Measurements from ENCODE around the gene SLC1A3.

SLC1A3 gene

GRCh38 chr5:36710039-36710438 is 103.6 kb downstream of the SLC1A3 start:
- Histone ChIP-seq H3K9me3 (ENCODE audit: control insufficient read depth, low read length) (no peaks in the 10 kb centered on the region), H3K36me3 (ENCODE audit: control insufficient read depth, insufficient read depth, low read length) (no peaks in the 10 kb centered on the region), H3K27me3 (ENCODE audit: control insufficient read depth, insufficient read depth, low read length, poor library complexity, severe bottlenecking) (no peaks in the 10 kb centered on the region), H3K4me3 (ENCODE audit: insufficient read depth, low read depth, low read length) (no peak overlapping the region), H3K4me1 (ENCODE audit: control insufficient read depth, insufficient read depth, low read length) (no peaks in the 10 kb centered on the region), H3K27ac (ENCODE audit: insufficient read depth, low read depth, low read length, poor library complexity, severe bottlenecking) (no peak overlapping the region)
- WGBS, 2 experiments = 93 to 96% methylated on average over 3 of the region's 3 CpGs

GRCh38 chr5:36712706-36713105 is 106.3 kb downstream of the SLC1A3 start:
- H3K4me1 ChIP-seq (ENCODE audit: control insufficient read depth, insufficient read depth, low read length) = no peaks in the 10 kb centered on the region
- no peaks in the 10 kb centered on the region for H3K36me3 ChIP-seq (ENCODE audit: control insufficient read depth, insufficient read depth, low read length)
- H3K4me3 ChIP-seq (ENCODE audit: insufficient read depth, low read depth, low read length) = no peak overlapping the region
- WGBS, 2 experiments = 92 to 94% methylated on average over 3 of the region's 3 CpGs
- no peak overlapping the region for H3K27ac ChIP-seq (ENCODE audit: insufficient read depth, low read depth, low read length, poor library complexity, severe bottlenecking)
- no peaks in the 10 kb centered on the region for H3K27me3 ChIP-seq (ENCODE audit: control insufficient read depth, insufficient read depth, low read length, poor library complexity, severe bottlenecking)
- no peaks in the 10 kb centered on the region for H3K9me3 ChIP-seq (ENCODE audit: control insufficient read depth, low read length)

DNA sequence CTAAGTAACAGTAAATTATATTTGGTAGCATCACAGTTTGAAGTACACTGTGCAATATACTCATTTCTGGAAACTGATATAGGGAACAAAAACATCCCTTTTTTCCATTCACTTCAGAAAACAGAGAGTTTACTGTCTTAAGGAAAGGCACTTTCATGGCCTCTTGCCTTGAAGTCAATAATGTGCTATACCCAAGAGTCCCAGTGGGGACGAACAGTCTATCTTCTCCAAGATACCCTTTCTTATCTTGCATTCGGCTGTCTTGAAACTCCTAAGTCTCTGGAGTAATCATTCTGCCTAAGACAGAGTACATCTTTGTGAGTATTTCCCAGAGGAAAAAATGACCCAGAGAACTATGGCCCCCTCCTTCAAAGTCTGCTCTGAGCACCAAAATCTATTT is 107.1 kb downstream of the SLC1A3 start:
- H3K4me1 ChIP-seq (ENCODE audit: control insufficient read depth, insufficient read depth, low read length) = no peaks in the 10 kb centered on the region
- H3K4me3 ChIP-seq (ENCODE audit: insufficient read depth, low read depth, low read length) = no peak overlapping the region
- H3K9me3 ChIP-seq (ENCODE audit: control insufficient read depth, low read length) = no peaks in the 10 kb centered on the region
- no peak overlapping the region for H3K27ac ChIP-seq (ENCODE audit: insufficient read depth, low read depth, low read length, poor library complexity, severe bottlenecking)
- no peaks in the 10 kb centered on the region for H3K36me3 ChIP-seq (ENCODE audit: control insufficient read depth, insufficient read depth, low read length)
- WGBS, 2 experiments = 67 to 75% methylated on average over 2 of the region's 2 CpGs
- no peaks in the 10 kb centered on the region for H3K27me3 ChIP-seq (ENCODE audit: control insufficient read depth, insufficient read depth, low read length, poor library complexity, severe bottlenecking)

- Histone ChIP-seq H3K36me3 (ENCODE audit: control insufficient read depth, insufficient read depth, low read length) (no peaks in the 10 kb centered on the region), H3K27ac (ENCODE audit: insufficient read depth, low read depth, low read length, poor library complexity, severe bottlenecking) (no peak overlapping the region), H3K9me3 (ENCODE audit: control insufficient read depth, low read length) (no peaks in the 10 kb centered on the region), H3K4me3 (ENCODE audit: insufficient read depth, low read depth, low read length) (no peak overlapping the region), H3K4me1 (ENCODE audit: control insufficient read depth, insufficient read depth, low read length) (no peaks in the 10 kb centered on the region), H3K27me3 (ENCODE audit: control insufficient read depth, insufficient read depth, low read length, poor library complexity, severe bottlenecking) (no peaks in the 10 kb centered on the region)
- WGBS, 2 experiments = 90 to 96% methylated on average over 3 to 4 of the region's 4 CpGs
Measured at GRCh38 chr5:36717131-36717695, 110.8 kb downstream of the SLC1A3 start.

DNA sequence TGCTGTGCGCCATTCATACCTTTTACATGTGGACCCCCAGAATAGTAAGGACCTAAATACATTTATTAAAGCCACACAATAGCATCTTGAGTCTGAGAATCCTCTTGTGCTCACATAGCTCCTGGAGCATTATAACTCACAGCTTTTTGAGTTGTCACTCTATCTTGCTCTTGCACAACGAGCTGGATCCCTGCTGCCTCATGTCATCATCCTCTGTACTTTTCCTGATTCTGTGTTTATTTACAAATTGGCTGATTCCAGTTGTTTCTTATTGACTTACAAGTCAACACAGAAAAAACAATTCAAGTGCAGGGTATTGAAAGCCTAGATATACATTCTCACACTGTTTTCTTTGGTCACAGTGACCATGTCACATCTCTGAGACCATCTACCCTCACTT is 112.9 kb downstream of the SLC1A3 start:
- Histone ChIP-seq H3K36me3 (ENCODE audit: control insufficient read depth, insufficient read depth, low read length) (no peaks in the 10 kb centered on the region), H3K27me3 (ENCODE audit: control insufficient read depth, insufficient read depth, low read length, poor library complexity, severe bottlenecking) (no peaks in the 10 kb centered on the region), H3K4me3 (ENCODE audit: insufficient read depth, low read depth, low read length) (no peak overlapping the region), H3K4me1 (ENCODE audit: control insufficient read depth, insufficient read depth, low read length) (no peaks in the 10 kb centered on the region), H3K27ac (ENCODE audit: insufficient read depth, low read depth, low read length, poor library complexity, severe bottlenecking) (no peak overlapping the region), H3K9me3 (ENCODE audit: control insufficient read depth, low read length) (no peaks in the 10 kb centered on the region)
- WGBS, 2 experiments = 89 to 96% methylated on average over 2 of the region's 2 CpGs

GRCh38 chr5:36720688-36721087 is 114.3 kb downstream of the SLC1A3 start:
- Histone ChIP-seq H3K4me1 (ENCODE audit: control insufficient read depth, insufficient read depth, low read length) (no peaks in the 10 kb centered on the region), H3K9me3 (ENCODE audit: control insufficient read depth, low read length) (no peaks in the 10 kb centered on the region), H3K27me3 (ENCODE audit: control insufficient read depth, insufficient read depth, low read length, poor library complexity, severe bottlenecking) (no peaks in the 10 kb centered on the region), H3K27ac (ENCODE audit: insufficient read depth, low read depth, low read length, poor library complexity, severe bottlenecking) (no peak overlapping the region), H3K4me3 (ENCODE audit: insufficient read depth, low read depth, low read length) (no peak overlapping the region), H3K36me3 (ENCODE audit: control insufficient read depth, insufficient read depth, low read length) (no peaks in the 10 kb centered on the region)
- 95 to 98% methylated on average over 4 of the region's 4 CpGs for WGBS, 2 experiments

DNA sequence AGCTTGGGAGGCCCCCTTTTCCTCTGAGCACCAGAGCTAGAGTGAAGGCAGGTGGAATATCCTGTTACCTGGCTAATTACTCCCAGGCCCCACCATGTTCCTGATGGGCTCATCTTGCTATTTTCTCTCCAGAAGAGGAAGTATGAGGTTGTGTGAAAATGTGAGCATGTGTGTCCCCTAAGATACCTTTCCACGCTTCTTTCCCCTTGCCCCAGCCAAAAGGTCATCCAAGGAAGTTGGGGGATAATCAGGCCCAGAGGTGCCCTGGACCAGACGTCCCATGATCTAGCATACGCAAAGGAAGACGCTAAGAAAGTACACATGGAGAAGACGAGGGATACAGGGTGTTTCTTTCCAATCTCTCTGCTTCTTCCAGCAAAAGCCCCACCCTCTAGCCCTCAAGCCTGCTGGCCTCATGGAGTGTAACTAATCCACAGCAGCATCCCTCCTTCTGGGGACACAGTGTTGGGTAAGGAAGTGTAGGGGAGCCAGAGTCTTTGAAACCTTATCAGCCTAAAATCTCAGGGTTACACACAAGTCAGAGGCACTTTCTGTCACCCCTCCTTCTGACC is 115.3 kb downstream of the SLC1A3 start:
- Histone ChIP-seq H3K27me3 (ENCODE audit: control insufficient read depth, insufficient read depth, low read length, poor library complexity, severe bottlenecking) (no peaks in the 10 kb centered on the region), H3K27ac (ENCODE audit: insufficient read depth, low read depth, low read length, poor library complexity, severe bottlenecking) (no peak overlapping the region), H3K36me3 (ENCODE audit: control insufficient read depth, insufficient read depth, low read length) (no peaks in the 10 kb centered on the region), H3K4me1 (ENCODE audit: control insufficient read depth, insufficient read depth, low read length) (no peaks in the 10 kb centered on the region), H3K9me3 (ENCODE audit: control insufficient read depth, low read length) (no peaks in the 10 kb centered on the region), H3K4me3 (ENCODE audit: insufficient read depth, low read depth, low read length) (no peak overlapping the region)
- 76 to 85% methylated on average over 5 of the region's 5 CpGs for WGBS, 2 experiments

DNA sequence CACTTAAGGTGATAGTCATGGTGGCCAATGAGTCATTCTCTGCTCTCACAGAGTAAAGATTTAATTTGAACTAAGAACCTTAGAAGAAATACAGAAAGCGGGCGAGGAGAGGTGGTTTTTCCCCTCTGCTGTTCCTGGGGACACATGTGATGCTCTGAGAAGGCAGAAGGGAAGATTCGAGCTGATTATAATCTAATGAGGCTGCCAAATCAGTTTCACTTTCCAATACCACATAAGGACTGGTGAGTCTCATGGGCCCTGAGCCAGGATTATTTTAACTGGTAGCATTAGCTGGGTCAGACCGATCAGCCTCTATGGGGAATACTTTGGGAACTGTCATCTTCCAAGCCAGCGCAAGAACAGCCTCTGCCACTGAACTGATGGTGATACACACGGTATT is 116.5 kb downstream of the SLC1A3 start:
- no peak overlapping the region for H3K4me3 ChIP-seq (ENCODE audit: insufficient read depth, low read depth, low read length)
- WGBS, 2 experiments = 85 to 87% methylated on average over 6 of the region's 6 CpGs
- no peaks in the 10 kb centered on the region for H3K27me3 ChIP-seq (ENCODE audit: control insufficient read depth, insufficient read depth, low read length, poor library complexity, severe bottlenecking)
- H3K27ac ChIP-seq (ENCODE audit: insufficient read depth, low read depth, low read length, poor library complexity, severe bottlenecking) = no peak overlapping the region
- H3K9me3 ChIP-seq (ENCODE audit: control insufficient read depth, low read length) = no peaks in the 10 kb centered on the region
- no peaks in the 10 kb centered on the region for H3K36me3 ChIP-seq (ENCODE audit: control insufficient read depth, insufficient read depth, low read length)
- H3K4me1 ChIP-seq (ENCODE audit: control insufficient read depth, insufficient read depth, low read length) = no peaks in the 10 kb centered on the region

- H3K27ac ChIP-seq (ENCODE audit: insufficient read depth, low read depth, low read length, poor library complexity, severe bottlenecking) = no peak overlapping the region
- no peaks in the 10 kb centered on the region for H3K27me3 ChIP-seq (ENCODE audit: control insufficient read depth, insufficient read depth, low read length, poor library complexity, severe bottlenecking)
- no peaks in the 10 kb centered on the region for H3K36me3 ChIP-seq (ENCODE audit: control insufficient read depth, insufficient read depth, low read length)
- 92 to 100% methylated on average over 2 of the region's 2 CpGs for WGBS, 2 experiments
- no peak overlapping the region for H3K4me3 ChIP-seq (ENCODE audit: insufficient read depth, low read depth, low read length)
- H3K4me1 ChIP-seq (ENCODE audit: control insufficient read depth, insufficient read depth, low read length) = no peaks in the 10 kb centered on the region
- no peaks in the 10 kb centered on the region for H3K9me3 ChIP-seq (ENCODE audit: control insufficient read depth, low read length)
Measured at GRCh38 chr5:36723912-36724311, 117.5 kb downstream of the SLC1A3 start.

DNA sequence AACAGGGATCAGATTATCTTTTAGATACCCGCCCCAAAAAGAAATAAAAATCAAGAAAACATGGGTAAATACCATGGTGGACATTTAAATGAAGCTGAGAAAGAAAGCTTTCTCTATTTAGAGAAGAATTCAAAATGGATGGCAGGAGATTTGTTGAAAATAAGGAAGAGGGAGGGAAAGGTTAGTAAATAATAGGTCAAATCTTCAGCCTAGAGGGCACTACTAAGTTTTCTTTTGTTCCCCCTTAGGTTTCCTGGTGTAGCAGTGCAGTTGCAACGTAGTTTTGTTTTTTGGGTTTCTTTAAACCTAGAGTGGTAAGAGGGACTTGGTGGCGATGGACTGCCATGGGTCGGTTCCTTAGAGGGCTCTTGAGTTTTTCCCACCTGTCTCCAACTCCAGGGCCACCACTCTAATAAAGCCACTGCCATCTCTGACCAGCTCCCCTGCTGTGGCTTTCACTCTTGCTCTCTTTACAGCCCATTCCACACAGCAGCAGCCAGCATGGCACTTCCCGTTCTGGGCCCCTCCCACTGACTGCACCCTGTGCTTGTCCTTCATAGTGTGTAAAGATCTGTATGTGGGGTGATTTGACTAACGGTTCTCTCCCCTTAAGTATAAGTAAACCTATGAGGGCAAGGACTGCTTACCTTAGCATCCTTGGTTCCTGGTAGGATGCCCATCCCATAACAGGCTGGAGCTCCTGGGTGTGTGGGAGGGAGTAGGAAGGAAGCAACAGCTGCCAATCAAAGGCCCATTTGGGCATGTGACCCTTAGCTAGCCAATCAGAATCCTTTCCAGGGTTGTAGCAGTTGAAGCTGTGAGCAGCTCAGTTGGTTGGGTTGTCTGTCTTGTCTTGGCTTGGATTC is 118.3 kb downstream of the SLC1A3 start:
- WGBS, 2 experiments = 89 to 94% methylated on average over 6 of the region's 6 CpGs
- Histone ChIP-seq H3K36me3 (ENCODE audit: control insufficient read depth, insufficient read depth, low read length) (no peaks in the 10 kb centered on the region), H3K9me3 (ENCODE audit: control insufficient read depth, low read length) (no peaks in the 10 kb centered on the region), H3K27ac (ENCODE audit: insufficient read depth, low read depth, low read length, poor library complexity, severe bottlenecking) (no peak overlapping the region), H3K4me3 (ENCODE audit: insufficient read depth, low read depth, low read length) (no peak overlapping the region), H3K4me1 (ENCODE audit: control insufficient read depth, insufficient read depth, low read length) (no peaks in the 10 kb centered on the region), H3K27me3 (ENCODE audit: control insufficient read depth, insufficient read depth, low read length, poor library complexity, severe bottlenecking) (no peaks in the 10 kb centered on the region)

Data from ectodermal cell (in vitro differentiated cells).